ENCODE data around the gene RAPGEF6.
"Not testable (repeated sequence)": the region's sequence is repeated elsewhere in the genome, so short reads cannot be mapped to it uniquely, and the experiment has no call there.

The RAPGEF6 gene

DNA sequence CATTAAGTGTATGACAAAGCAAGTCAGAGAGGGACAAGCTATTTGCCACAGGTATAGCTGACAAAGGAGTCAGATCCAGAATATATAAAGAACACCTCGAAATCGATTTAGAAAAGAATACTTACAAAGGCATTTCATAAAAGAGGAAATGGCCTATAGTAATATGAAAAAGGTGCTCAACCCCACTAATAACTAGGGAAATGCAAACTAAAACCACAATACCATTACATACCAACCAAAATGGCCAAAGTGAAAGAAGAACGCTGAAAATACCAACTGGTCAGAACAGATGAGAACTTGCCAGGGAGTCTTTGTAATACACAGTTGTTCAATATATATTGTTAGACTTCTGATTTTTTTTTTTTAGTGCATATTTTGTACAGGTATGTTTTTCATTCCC lies 218.3 kb downstream of the RAPGEF6 start:
- DNase-seq = no peak

DNA sequence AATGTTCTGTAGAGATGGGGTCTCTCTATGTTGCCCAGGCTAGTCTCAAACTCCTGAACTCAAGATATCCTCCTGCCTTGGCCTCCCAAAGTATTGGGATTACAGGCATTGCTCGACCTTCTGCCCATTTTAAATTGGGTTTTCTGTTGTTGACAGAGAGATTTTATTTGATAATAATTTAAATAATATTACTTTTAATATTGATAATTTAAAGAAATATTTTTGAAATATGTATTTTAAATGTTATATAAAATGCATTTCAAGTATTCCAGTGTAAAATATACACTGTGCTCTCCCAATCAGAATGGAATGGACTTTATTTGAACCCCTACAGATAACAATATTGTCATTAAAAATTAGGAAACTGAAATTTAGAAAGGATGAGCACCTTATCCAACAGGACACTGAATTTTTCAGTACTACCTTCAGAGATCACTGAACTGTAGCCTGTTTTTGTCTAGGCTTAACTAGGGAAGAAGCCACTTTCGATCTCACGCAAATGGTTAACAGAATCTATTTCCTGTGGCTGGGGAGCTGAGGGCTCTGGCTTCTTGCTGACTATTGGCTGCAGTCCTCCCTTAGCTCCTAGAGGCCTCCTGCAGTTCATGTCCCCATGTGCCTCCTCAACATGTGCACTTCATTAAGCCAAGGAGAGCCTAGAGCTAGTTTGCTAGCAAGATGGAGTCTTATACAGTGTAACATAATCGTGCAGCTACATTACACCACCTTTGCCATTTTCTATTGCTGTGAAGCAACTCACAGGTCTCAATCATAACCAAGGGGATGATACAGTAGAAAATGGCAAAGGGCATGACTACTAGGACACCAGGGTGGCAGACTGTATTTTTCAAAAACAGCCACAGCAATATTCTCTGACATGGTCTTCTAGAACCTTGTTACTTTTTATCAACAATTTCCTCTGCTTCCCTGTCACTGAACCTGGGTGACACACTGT lies 221.1 kb downstream of the RAPGEF6 start:
- DNase-seq = no peak

DNA sequence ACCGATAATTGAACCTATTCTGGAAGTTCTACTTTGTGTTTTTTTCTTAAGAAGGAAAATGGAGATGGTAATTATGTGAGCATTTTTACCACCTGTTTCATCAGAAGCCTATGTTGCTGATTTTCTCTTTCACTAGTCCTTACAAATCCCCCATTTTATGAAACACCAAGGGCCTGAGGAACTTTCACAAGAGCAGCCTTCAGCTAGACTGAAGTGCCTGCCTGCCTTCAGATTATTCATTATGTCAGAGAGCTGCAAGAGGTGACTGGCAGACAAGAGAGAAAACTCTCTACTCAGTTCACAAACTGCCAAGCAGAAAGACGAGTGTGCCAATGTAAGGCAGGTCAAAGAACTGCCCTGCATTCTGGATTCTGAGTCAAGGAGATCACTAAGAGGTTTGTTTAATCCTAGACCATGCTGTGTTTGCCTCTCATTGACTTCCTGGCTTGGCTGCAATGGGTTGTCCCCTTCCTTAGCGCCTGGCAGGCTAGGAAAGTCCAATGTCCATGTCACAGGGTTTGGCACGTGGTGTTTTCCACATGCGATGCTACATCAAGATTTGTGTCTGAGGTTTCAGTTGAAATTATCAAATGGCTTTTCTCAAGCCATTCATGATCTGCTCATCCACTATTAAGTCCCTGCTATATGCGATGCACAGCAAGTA lies 227.9 kb downstream of the RAPGEF6 start:
- no peak for DNase-seq

DNA sequence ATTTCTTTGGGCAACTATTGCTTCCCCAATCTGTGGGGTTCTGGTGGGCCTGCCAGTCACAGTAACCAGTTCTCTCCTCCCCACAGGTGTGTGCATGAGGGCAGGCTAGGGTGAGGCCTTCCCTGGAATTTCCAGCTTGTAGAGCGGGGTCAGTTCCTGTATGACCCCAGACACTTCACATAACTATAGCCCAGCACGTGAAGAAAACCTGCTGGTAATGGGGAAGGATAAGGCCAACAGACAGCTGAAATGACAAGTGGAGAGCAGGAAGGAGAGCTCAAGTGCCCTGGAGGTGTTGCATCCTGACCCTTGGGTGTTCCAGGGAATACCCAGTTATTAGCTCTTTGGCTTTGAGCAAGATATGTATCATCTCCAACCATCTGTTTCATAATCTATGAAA lies 229.0 kb downstream of the RAPGEF6 start:
- no peak for DNase-seq

DNA sequence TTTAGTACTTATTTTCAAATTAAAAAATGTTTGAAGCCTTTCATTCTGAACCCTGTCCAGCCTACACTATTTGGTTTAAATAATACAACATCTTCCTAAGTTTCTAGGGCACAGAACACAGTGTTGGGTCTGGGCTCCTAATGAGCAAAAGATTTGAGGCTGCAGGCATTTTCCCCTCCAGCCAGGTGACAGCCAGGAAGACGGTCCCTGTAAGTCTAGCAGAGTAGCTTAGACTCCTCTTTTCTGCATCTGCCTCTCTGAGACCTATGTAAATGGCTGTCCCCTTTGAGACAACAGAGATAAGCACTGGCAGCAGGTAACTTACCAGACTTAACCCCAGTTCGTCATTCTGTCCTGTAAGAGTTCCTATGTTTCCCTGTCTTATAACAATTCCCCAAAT lies 229.4 kb downstream of the RAPGEF6 start:
- no peak for DNase-seq

DNA sequence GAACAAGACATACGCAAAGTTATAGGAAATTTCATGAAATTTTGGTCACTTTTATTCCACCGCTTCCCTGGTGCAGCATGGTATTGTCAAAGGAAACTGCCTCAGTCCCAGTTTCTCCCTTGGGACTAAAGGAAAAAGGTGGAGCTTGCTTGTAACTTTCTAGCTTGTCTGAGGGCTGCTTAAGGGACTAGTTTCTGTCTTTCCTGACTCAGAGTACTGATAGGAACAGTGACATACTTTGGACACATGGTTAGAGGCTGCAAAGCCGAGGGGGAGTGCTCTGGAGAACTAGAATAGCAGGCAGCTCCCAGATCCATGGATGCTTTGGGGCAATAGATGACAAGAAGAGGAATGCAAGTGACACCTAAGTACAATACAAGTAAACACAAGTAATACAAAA lies 234.4 kb downstream of the RAPGEF6 start:
- no peak for DNase-seq

DNA sequence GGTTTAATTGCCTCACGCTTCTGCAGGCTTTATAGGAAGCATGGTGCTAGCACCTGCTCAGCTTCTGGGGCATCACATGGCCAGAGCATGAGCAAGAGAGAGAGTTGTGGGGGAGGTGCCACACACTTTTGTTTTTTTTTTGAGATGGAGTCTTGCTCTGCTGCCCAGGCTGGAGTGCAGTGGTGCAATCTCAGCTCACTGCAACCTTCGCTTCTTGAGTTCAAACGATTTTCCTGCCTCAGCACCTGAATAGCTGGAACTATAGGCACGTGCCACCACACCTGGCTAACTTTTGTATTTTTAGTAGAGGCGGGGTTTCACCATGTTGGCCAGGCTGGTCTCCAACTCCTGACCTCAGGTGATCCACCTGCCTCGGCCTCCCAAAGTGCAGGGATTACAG lies 236.0 kb downstream of the RAPGEF6 start:
- not testable (repeated sequence) for DNase-seq

DNA sequence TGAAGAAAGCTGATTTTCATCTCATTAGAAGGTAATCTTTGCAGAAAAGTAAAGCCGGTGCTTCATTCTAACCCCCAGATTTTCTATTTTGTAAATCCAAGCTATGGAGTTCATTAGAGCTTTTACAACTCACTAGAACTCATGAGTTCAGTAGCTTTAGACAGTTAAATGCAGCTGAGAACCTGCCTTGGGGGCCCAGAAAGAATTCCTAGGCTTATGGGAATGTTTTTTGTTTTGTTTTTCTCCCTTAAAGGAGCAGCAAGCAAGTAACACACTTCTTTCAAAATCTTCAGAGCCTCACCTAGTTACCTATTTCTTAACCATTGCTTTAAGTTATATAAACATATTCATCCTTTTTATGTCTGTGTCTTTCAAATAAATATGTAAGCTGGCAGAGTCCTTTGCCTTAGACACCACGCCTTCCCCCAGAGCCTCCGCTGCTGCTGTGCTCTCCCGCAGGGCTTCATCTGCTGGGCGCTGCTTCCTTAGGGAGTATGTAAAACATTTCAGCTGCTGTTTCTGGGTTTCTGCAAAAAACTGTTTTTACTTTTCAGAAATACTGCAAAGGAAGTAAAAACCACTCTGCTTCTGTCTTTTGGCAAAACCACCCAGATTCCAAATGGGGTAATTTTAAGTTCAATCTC lies 238.3 kb downstream of the RAPGEF6 start:
- no peak for DNase-seq

DNA sequence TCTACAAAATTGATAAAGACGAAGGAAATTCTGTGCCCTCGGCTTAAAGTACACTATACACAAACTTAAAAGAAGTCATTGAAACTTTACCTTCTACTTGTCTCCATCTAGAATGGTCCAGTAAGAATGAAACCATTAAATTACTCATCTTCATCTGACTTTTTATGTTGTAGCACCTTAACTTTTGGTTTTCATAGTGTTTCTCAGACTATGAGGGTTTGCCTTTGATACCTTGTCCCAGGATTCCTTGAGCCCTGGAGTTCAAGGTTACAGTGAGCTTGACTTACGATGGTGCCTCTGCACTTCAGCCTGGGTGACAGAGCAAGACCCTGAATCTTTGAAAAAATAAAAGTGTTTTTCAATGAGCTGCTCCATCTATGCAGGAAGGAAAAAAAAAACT lies 239.0 kb downstream of the RAPGEF6 start:
- no peak for DNase-seq

DNA sequence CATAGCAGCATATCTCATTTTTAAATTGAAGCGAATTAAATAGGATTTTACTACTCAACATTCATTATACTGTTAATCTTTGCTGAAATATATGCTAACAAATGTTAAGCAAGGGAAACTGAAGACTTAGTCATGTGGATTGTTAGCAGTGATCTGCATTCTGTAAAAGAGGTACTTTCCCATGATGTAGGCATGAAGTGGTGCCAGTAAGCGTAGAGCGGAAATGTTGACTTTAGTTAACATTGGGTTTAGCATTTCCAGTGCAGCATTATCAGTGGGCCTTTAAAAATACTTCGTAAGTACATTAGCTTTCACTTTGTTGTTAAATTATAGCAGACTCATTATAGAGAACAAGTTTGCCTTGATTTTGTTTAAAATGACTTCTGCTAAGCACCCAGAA lies 240.9 kb downstream of the RAPGEF6 start:
- no peak for DNase-seq

DNA sequence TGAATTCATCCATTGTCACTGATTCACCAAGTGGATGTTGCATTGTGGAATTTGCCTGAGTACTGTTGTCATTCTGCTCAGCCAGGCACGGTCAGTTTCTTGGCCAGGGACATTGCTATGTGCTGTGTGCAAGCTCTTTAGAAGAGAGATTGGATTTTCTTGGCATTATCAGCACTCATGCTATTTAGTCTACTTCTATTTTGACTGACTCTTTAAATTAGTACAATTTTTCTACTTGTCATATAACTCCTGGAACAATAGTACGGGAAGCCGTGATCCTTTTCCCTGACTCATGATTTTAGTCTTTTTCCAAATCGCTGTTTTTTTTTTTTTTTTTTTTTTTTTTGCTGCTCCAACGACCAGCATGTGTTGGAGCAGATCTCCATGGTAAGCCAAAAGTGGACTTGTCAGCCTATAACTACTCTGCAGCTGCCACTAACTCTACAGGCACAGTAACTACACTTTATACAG lies 241.5 kb downstream of the RAPGEF6 start:
- DNase-seq = no peak

DNA sequence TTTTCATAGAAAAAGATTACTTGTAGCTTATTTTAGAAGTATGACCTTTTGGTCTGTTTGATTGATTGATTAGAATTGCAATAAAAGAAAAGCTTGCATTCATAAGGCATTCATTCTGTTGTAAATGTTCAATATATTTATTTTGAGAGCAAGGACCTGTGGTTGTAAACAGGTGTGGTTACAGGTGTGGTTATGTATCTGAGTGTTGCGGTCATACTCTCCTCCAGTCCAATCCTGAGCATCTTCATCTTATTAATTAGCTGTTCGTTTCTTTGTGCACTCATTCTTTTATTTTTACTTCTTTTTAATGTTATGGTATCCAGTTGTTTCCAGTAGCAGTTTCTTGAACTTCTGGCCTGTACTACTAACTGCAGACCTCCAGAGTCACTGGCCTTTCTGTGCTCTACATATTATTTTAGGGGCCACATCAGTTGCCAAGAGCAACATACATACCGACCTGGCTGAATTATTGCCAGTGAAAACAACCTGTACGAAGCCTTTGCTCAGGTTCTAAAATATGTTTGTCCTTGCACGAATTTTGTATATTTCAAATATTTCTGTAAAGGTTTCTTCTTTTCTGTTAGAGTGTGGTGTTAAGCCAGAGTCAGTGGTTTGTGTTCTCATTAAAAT lies 242.4 kb downstream of the RAPGEF6 start:
- no peak for DNase-seq

DNA sequence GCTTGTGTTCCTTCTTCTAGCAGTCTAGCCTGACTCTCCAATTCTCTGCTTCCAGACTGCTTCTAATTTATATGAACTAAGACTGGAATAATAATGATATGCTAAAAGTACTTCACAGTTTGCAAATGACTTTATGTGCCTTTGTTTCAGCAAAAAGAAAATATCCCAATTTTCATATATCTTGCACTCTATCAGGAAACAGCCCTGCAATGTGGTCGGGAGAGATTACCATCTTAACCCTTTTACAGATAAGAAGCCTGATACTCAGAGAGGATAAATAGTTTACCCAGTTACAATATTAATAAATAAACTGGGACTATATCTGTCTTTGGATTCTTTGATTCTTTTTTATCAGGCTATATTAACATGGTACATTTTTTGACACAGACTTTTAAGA lies 245.2 kb downstream of the RAPGEF6 start:
- DNase-seq = no peak

DNA sequence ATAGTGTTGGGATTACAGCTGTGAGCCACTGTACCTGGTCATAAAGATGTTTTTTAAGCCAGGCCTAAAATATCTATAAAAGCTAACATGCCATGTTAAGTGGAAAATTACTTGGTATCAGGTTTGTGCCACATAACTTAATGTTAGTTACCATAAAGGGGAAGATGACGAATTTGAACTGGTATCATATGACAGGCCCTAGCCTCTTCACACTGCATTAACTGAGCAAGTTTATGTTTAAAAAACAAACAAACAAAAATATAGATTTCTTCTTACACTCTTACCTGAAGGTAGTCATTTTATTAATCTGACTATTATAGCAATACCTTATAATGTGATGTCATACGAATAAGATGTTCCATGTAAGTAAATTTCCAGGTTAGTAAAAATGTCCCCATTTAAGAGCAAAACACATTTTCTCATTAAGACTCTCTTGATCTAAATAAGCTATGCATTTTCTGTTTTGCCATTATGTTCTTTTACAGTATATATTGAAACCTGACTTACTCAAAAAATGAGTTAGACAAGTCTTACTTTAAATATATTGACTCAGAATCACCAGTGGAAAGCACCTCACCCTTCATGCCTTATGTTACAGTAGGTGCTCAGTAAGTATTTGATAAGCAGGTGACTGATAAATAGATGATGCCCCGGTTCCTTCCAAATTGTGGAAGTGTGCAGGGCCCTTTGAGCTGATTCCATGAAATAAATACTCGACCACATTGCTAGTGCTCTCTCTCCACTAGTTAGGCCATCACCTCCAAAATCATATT lies 245.7 kb downstream of the RAPGEF6 start:
- DNase-seq = no peak

DNA sequence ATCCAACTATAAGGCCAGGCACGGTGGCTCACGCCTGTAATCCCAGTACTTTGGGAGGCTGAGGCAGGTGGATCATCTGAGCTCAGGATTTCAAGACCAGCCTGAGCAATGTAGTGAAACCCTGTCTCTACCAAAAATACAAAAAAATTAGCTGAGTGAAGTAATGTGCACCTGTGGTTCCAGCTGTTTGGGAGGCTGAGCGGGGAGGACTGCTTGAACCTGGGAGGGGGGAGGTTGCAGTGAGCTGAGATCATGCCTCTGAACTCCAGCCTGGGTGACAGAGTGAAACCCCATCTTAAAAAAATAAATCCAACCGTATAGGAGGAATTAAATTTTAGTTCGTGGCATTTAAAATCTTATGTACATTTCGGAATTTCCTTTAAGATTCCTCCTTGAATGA lies 247.8 kb downstream of the RAPGEF6 start:
- DNase-seq = no peak

DNA sequence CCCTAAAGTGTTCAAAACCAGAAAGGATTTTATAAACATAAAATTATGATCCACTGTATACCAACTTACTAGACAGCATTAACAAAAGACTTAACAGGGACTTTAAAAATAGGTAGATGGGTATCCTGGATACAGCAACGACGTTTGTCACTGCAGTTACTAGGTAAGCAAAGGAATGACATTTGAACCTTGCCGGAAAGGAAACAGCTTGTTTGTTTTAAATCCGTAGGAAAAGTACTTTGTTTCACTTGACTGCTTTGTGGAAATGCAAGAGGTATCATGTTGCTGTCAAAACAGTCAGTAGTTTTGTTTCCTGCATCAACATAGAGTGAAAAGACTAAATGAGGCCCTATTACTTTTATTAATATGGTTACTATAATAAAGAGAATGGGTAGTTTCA lies 248.2 kb downstream of the RAPGEF6 start:
- DNase-seq = no peak

DNA sequence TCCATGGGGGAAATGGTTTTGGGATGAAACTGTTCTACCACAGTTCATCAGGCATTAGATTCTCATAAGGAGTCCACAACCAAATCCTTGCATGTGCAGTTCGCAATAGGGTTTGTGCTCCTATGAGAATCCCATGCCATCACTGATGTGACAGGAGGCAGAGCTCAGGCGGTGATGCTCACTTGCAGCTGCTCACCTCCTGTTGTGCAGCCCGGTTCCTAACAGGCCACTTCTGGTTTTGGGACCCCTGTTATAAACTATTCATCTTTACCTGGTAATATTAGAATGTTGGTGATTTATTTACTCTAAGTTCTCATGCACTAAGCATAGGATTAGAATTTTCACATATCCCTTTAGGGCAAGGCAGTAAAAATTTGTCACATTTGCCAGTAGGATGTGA lies 248.9 kb downstream of the RAPGEF6 start:
- no peak for DNase-seq

DNA sequence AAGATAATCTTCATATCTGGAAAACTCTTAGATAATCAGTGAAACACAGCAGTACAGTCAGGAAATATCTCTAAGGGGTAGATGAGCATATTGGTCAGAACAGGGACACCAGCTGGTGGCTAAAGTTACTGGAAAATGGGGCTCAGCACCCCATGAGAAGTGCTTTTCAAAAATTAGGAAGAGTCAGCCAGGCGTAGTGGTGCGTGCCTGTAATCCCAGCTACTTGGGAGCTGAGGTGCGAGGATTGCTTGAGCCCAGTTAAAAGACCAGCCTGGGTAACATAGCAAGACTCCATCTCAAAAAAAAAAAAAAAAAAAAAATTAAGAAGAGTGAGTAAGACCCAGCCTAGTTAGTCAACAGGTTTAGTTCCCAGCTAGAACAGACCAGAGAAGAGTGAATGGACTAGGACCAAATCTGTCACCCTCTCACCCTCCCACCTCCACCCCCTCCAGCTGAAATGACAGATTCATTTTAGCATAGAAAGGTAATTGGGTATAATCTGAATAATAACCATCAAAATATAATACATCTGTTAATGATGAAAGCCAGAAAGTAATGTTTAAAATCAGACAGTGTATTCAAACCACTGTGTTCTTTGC lies 250.3 kb downstream of the RAPGEF6 start:
- DNase-seq = no peak

DNA sequence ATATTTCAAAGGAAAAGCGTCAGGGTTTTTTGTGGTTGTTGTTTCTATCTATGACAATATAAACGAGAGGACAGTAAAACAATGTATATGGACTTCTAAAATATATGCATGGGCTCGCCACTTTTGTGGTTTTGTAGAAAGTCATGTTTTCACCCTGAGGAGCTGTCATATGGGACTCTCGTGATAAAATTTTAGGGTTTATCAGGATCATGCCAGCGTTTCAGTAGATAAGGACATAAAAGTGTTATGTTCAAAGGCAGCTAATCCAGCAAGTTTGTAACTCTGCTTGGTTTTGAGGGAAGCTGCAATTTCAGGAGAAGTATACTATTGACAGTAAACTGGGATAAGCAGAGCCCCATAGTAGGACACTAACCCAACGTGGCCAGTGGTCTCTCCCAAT lies 250.9 kb downstream of the RAPGEF6 start:
- DNase-seq = no peak

DNA sequence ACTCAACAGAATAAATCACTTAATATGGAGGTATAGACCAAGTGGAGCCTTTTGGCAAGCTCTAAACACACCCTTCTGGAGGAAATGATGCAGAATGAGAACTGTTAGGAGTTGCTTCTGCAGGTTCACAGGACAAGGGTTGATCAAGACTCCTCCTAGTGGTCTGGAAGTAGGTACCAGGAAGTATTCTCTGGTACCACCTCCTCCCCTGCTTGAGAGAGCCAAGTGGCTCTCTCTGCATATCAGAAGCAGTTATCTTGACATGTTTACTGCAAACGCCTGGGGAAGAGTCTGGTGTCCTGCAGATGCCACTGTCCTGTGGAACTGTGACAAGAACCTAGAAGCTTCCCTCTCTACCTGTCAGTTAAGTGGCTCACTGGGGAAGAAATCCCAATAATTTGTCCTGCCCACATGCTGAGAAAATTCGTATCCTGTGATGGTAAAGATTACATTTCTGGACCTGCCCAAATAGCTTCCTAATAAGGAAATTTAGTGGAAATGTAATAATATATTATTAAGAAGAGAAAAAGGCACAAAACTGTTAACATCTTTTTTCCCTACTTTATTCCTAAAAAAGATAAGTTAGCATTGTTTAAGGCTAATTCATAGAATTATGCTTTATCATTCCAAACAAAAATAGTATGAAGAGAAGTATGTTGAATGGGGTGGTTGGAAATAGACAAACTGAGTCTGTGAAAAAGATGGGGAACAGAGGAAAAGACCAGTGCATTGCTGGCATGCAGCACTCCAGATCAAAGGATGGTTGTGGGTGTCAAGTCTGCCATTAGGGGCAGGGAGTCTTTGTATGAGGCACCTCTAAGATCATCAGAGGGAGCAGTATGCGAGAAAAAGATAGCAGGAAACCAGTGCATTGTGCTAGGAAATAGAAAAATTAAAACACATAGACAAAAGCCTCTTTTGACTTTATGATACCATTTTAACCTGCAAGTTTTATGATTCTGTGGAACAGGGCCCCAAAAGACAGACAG lies 252.3 kb downstream of the RAPGEF6 start:
- no peak for DNase-seq

DNA sequence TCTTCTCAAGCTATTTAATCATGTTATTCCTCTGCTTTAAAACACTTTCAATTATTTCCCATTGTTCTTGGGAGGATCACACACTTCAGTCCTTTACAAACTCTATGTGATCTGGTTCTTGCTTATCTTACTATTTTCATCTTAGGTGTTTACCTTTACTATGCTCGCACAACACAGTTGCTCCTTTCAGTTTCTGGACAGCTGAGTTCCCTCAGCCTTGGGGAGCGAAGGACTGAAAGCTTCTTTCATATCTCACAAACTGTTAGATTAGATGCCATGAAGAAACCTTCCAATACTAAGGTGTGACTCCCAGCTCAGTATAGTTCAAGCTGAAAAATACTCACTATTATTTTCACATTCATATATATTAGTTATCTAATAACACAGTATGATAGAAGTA lies 253.3 kb downstream of the RAPGEF6 start:
- no peak for DNase-seq

All from activated naive CD4-positive, alpha-beta T cell (primary cell).